Testis (tissue), 3 donors: ENCODE measurements around the gene DYNC2LI1. TPM values are rescaled to one million over a fixed set of nuclear protein-coding genes. Genes with fewer than 3 reads are reported as not detected.

Experiments
- DNase-seq: peaks from one replicate; pipeline ENCODE4 v3.0.0-alpha.2; 2019
- H3K27ac ChIP-seq, 2 donors: fragments of 200-600 bp; sonication (generic); one replicate each; pipeline ENCODE4 v1.5.1; 2019
- H3K27me3 ChIP-seq: fragments of 200-600 bp; sonication (generic); one replicate; pipeline ENCODE4 v1.5.1; 2019
- H3K36me3 ChIP-seq: fragments of 200-600 bp; sonication (generic); one replicate; pipeline ENCODE4 v1.5.1; 2017; ENCODE audit warnings: low read depth; ENCODE audit errors: missing control alignments
- H3K4me1 ChIP-seq: fragments of 200-600 bp; sonication (generic); one replicate; pipeline ENCODE4 v1.5.1; 2019
- H3K4me3 ChIP-seq, 2 donors: fragments of 200-600 bp; sonication (generic); one replicate each; pipeline ENCODE4 v1.5.1; 2017 to 2019
- H3K9me3 ChIP-seq: fragments of 200-600 bp; sonication (generic); one replicate; pipeline ENCODE4 v1.5.1; 2017
- CTCF ChIP-seq, 3 experiments: fragments of 450-650 bp in 2 of 3; fragments of 200-600 bp in 1 of 3; sonication (generic) in 1 of 3; IDR thresholded peaks; one replicate each; pipeline ENCODE4 v1.5.1; 2016 to 2019; ENCODE audit warnings: antibody characterized with exemption in 3 of 3, mild to moderate bottlenecking in 2 of 3, moderate library complexity in 1 of 3
- POLR2A ChIP-seq: fragments of 450-650 bp; IDR thresholded peaks from one replicate; pipeline ENCODE4 v1.6.1; 2017; ENCODE audit warnings: antibody characterized with exemption, mild to moderate bottlenecking, moderate library complexity
- WGBS, 2 donors: methylation state at CpG; one replicate each; pipeline ENCODE4 v1.1.5; 2018; 5-methylcytosine and 5-hydroxymethylcytosine counted together
- intact Hi-C: fragments of 100-400 bp; cut with DNase I; formaldehyde crosslinking; loops from one replicate; pipeline ENCODE4 v1.15.1; 2023; ENCODE audit warnings: low total_unique reads
- polyA plus RNA-seq: library from polyadenylated mRNA; stranded (reverse); fragments of 350-450 nt; fragmentation: Illumina TruSeq; extraction: RNeasy Lipid Tissue Mini Kit (QIAGEN cat#74804); gene quantifications from one replicate; pipeline ENCODE4 v1.2.3, GENCODE V29; 2014; ENCODE audit warnings: low read depth, low replicate concordance; ENCODE audit not compliant: insufficient read depth
- total RNA-seq, 2 donors: library from RNA; depleted of rRNA; stranded (reverse); fragments of >200 nt; gene quantifications; one replicate each; pipeline ENCODE4 v1.2.3, GENCODE V29; 2016

DYNC2LI1 gene
- total and polyA plus RNA-seq, 3 donors from 2014 or later = 48.8 to 66.8 (median 60.4) TPM

- no peak overlapping the region for H3K27ac ChIP-seq
- no peak for DNase-seq
- H3K27me3 ChIP-seq = no peaks in the 10 kb centered on the region
- no peak for TF ChIP-seq CTCF (IDR thresholded peaks at IDR 0.05)
- no peak for TF ChIP-seq POLR2A
- H3K36me3 ChIP-seq = no peaks in the 10 kb centered on the region
- WGBS, 2 donors = 92 to 95% methylated on average over 17 of the region's 17 CpGs
- no peak overlapping the region for H3K4me3 ChIP-seq
- no peaks in the 10 kb centered on the region for H3K9me3 ChIP-seq
- H3K4me1 ChIP-seq = no peaks in the 10 kb centered on the region
- intact Hi-C loops = no loop called here
Measured at GRCh38 chr2:43826305-43827250, 52.7 kb downstream of the DYNC2LI1 start.

GRCh38 chr2:43831543-43832294 lies 57.9 kb downstream of the DYNC2LI1 start:
- DNase-seq = peak; percentile 28
- Histone ChIP-seq H3K27me3 (no peaks in the 10 kb centered on the region), H3K4me1 (no peaks in the 10 kb centered on the region), H3K4me3 (peak overlapping the region; percentile 5 to 47), H3K27ac (no peak overlapping the region), H3K36me3 (no peaks in the 10 kb centered on the region), H3K9me3 (no peaks in the 10 kb centered on the region)
- TF ChIP-seq POLR2A (no peak), CTCF (IDR thresholded peaks at IDR 0.05) (no peak)
- WGBS, 2 donors = 10 to 11% methylated on average over 13 to 53 of the region's 54 CpGs
- intact Hi-C loops = no loop called here

GRCh38 chr2:43832457-43832856 lies 58.6 kb downstream of the DYNC2LI1 start:
- Histone ChIP-seq H3K9me3 (no peaks in the 10 kb centered on the region), H3K4me3 (no peak overlapping the region), H3K27me3 (no peaks in the 10 kb centered on the region), H3K4me1 (no peaks in the 10 kb centered on the region), H3K36me3 (no peaks in the 10 kb centered on the region), H3K27ac (no peak overlapping the region)
- 28 to 53% methylated on average over 3 of the region's 3 CpGs for WGBS, 2 donors
- TF ChIP-seq CTCF (IDR thresholded peaks at IDR 0.05) (no peak), POLR2A (no peak)
- intact Hi-C loops = no loop called here
- DNase-seq = no peak

GRCh38 chr2:43837033-43837432 lies 63.2 kb downstream of the DYNC2LI1 start:
- no peak for DNase-seq
- Histone ChIP-seq H3K9me3 (no peaks in the 10 kb centered on the region), H3K4me1 (no peaks in the 10 kb centered on the region), H3K27ac (no peak overlapping the region), H3K27me3 (no peaks in the 10 kb centered on the region), H3K36me3 (no peaks in the 10 kb centered on the region), H3K4me3 (no peak overlapping the region)
- no peak for TF ChIP-seq POLR2A
- TF ChIP-seq CTCF (IDR thresholded peaks at IDR 0.05) = no peak
- intact Hi-C loops = no loop called here
- WGBS, 2 donors = 81 to 83% methylated on average over 4 of the region's 4 CpGs
